SK-N-SH treated with all-trans-retinoic acid at 6 μM for 48 hours (cell line): ENCODE results near the gene NMT1.

Source experiments
- ATAC-seq: fragments of 200-7000 bp; cut with Tn5 transposase; 3 replicates; pipeline ENCODE4 v1.9.1; 2020; ENCODE audit warnings: mild to moderate bottlenecking, moderate library complexity
- ARNTL ChIP-seq: fragments of 450-650 bp; formaldehyde crosslinking; IDR thresholded peaks from 2 replicates; pipeline ENCODE4 v1.5.0; 2020; ENCODE audit warnings: low read depth, mild to moderate bottlenecking, moderate library complexity, borderline replicate concordance
- BACH2 ChIP-seq: fragments of 250-450 bp; sonication (Bioruptor Pico); IDR thresholded peaks from 2 replicates; pipeline ENCODE4 v1.9.0; 2021; ENCODE audit warnings: mild to moderate bottlenecking, borderline replicate concordance
- CSDC2 ChIP-seq: fragments of 250-450 bp; sonication (Bioruptor Pico); IDR thresholded peaks from 2 replicates; pipeline ENCODE4 v1.5.0; 2020; ENCODE audit warnings: mild to moderate bottlenecking, moderate library complexity
- ESRRG ChIP-seq: fragments of 250-450 bp; sonication (Bioruptor Pico); IDR thresholded peaks from 2 replicates; pipeline ENCODE4 v1.6.1; 2021; ENCODE audit warnings: mild to moderate bottlenecking
- GLIS3 ChIP-seq: fragments of 250-450 bp; sonication (Bioruptor Pico); IDR thresholded peaks from 2 replicates; pipeline ENCODE4 v1.5.0; 2020; ENCODE audit warnings: mild to moderate bottlenecking, moderate library complexity
- ISL1 ChIP-seq: fragments of 250-450 bp; sonication (Bioruptor Pico); IDR thresholded peaks from 2 replicates; pipeline ENCODE4 v2.1.2; 2022; ENCODE audit warnings: mild to moderate bottlenecking, moderate library complexity
- OSR1 ChIP-seq: fragments of 250-450 bp; sonication (Bioruptor Pico); IDR thresholded peaks from 2 replicates; pipeline ENCODE4 v1.8.0; 2022; ENCODE audit warnings: moderate library complexity, mild to moderate bottlenecking, inconsistent platforms
- PPARA ChIP-seq: fragments of 250-450 bp; sonication (Bioruptor Pico); IDR thresholded peaks from 2 replicates; pipeline ENCODE4 v1.5.0; 2020; ENCODE audit warnings: mild to moderate bottlenecking, borderline replicate concordance
- RARB ChIP-seq: fragments of 250-450 bp; sonication (Bioruptor Pico); IDR thresholded peaks from 2 replicates; pipeline ENCODE4 v1.8.0; 2021; ENCODE audit warnings: mild to moderate bottlenecking, moderate library complexity
- SNAI2 ChIP-seq: fragments of 250-450 bp; sonication (Bioruptor Pico); IDR thresholded peaks from 2 replicates; pipeline ENCODE4 v1.5.0; 2020; ENCODE audit warnings: mild to moderate bottlenecking, moderate library complexity
- TCF4 ChIP-seq: fragments of 250-450 bp; sonication (Bioruptor Pico); IDR thresholded peaks from 2 replicates; pipeline ENCODE4 v1.8.0; 2021; ENCODE audit warnings: mild to moderate bottlenecking, moderate library complexity, borderline replicate concordance
- TOX ChIP-seq: fragments of 250-450 bp; sonication (Bioruptor Pico); IDR thresholded peaks from 2 replicates; pipeline ENCODE4 v1.8.0; 2021; ENCODE audit warnings: mild to moderate bottlenecking, moderate library complexity, borderline replicate concordance
- ZC3H10 ChIP-seq: fragments of 250-450 bp; sonication (Bioruptor Pico); IDR thresholded peaks from 2 replicates; pipeline ENCODE4 v1.5.1; 2021; ENCODE audit warnings: mild to moderate bottlenecking, moderate library complexity
- ZFP3 ChIP-seq: fragments of 250-450 bp; sonication (Bioruptor Pico); IDR thresholded peaks from 2 replicates; pipeline ENCODE4 v1.5.0; 2020; ENCODE audit warnings: mild to moderate bottlenecking, moderate library complexity
- ZNF565 ChIP-seq: fragments of 450-650 bp; formaldehyde crosslinking; conservative IDR thresholded peaks from 2 replicates; pipeline ENCODE4 v1.5.0; 2020; ENCODE audit warnings: low read depth, mild to moderate bottlenecking, moderate library complexity
- ZNF70 ChIP-seq: fragments of 450-650 bp; formaldehyde crosslinking; IDR thresholded peaks from 2 replicates; pipeline ENCODE4 v1.5.0; 2020; ENCODE audit warnings: mild to moderate bottlenecking, moderate library complexity
- ZNF8 ChIP-seq: fragments of 450-650 bp; formaldehyde crosslinking; IDR thresholded peaks from 2 replicates; pipeline ENCODE4 v1.5.0; 2020; ENCODE audit warnings: mild to moderate bottlenecking, moderate library complexity
- TF ChIP-seq, protein P1 (sequence below): fragments of 250-450 bp; sonication (Bioruptor Pico); IDR thresholded peaks from 2 replicates; pipeline ENCODE4 v1.8.0; 2021; ENCODE audit warnings: low read depth, mild to moderate bottlenecking, moderate library complexity, borderline replicate concordance
- TF ChIP-seq, protein P2 (sequence below): fragments of 250-450 bp; sonication (Bioruptor Pico); IDR thresholded peaks from 2 replicates; pipeline ENCODE4 v1.8.0; 2020; ENCODE audit warnings: mild to moderate bottlenecking, moderate library complexity, borderline replicate concordance
- TF ChIP-seq, protein P3 (sequence below): fragments of 250-450 bp; sonication (Bioruptor Pico); IDR thresholded peaks from 2 replicates; pipeline ENCODE4 v1.5.1; 2020; ENCODE audit warnings: low read depth, mild to moderate bottlenecking, moderate library complexity
- TF ChIP-seq, protein P4 (sequence below): fragments of 250-450 bp; sonication (Bioruptor Pico); IDR thresholded peaks from 2 replicates; pipeline ENCODE4 v1.5.0; 2020; ENCODE audit warnings: mild to moderate bottlenecking, moderate library complexity
- TF ChIP-seq, protein P5 (sequence below): fragments of 250-450 bp; sonication (Bioruptor Pico); IDR thresholded peaks from 2 replicates; pipeline ENCODE4 v1.5.1; 2021; ENCODE audit warnings: mild to moderate bottlenecking, moderate library complexity

NMT1 gene

DNA sequence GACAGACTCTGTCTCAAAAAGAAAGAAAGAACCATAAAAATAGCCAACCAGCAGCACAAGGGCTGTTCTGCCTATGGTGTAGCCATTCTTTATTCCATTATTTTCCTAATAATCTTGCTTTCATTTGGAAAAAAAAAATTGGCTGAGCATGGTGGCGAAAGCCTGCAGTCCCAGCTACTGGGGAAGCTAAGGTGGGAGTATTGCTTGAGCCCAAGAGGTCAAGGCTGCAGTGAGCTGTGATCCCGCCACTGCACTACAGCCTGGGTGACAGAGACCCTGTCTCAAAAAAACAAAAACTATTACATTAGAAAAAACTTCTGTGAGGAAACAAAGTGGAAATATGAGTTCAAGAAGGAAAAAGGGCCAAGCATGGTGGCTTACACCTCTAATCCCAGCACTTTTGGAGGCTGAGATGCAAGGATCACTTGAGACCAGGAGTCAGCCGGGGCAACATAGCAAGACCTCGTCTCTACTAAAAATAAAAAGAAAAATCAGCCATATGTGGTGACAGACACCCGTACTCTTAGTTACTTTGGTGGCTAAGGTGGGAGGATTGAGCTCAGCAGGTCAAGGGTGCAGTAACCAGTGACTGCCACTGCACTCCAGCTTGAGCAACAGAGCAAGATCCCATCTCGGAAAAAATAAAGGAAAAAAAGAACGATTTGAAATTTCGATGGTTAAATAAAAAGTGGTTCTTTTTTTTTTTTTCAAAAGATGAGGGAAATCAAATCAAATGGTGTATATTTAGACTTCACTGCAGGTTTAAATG, 12.1 kb upstream of the NMT1 start:
- no peak for ATAC-seq
- TF ChIP-seq TCF4 (no peak), SNAI2 (no peak), BACH2 (CRISPR knock-in tag) (no peak), CSDC2 (CRISPR knock-in tag) (no peak), OSR1 (CRISPR knock-in tag) (no peak), ISL1 (CRISPR knock-in tag) (no peak), PPARA (no peak), ZFP3 (no peak), RARB (no peak), ESRRG (CRISPR knock-in tag) (no peak), ZNF8 (CRISPR knock-in tag) (no peak), ZC3H10 (CRISPR knock-in tag) (no peak), GLIS3 (CRISPR knock-in tag) (no peak), ZNF70 (CRISPR knock-in tag) (no peak)
- TF ChIP-seq, protein P1, sequence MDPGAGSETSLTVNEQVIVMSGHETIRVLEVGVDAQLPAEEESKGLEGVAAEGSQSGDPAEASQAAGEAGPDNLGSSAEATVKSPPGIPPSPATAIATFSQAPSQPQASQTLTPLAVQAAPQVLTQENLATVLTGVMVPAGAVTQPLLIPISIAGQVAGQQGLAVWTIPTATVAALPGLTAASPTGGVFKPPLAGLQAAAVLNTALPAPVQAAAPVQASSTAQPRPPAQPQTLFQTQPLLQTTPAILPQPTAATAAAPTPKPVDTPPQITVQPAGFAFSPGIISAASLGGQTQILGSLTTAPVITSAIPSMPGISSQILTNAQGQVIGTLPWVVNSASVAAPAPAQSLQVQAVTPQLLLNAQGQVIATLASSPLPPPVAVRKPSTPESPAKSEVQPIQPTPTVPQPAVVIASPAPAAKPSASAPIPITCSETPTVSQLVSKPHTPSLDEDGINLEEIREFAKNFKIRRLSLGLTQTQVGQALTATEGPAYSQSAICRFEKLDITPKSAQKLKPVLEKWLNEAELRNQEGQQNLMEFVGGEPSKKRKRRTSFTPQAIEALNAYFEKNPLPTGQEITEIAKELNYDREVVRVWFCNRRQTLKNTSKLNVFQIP (CRISPR knock-in tag) = no peak
- TF ChIP-seq, protein P2, sequence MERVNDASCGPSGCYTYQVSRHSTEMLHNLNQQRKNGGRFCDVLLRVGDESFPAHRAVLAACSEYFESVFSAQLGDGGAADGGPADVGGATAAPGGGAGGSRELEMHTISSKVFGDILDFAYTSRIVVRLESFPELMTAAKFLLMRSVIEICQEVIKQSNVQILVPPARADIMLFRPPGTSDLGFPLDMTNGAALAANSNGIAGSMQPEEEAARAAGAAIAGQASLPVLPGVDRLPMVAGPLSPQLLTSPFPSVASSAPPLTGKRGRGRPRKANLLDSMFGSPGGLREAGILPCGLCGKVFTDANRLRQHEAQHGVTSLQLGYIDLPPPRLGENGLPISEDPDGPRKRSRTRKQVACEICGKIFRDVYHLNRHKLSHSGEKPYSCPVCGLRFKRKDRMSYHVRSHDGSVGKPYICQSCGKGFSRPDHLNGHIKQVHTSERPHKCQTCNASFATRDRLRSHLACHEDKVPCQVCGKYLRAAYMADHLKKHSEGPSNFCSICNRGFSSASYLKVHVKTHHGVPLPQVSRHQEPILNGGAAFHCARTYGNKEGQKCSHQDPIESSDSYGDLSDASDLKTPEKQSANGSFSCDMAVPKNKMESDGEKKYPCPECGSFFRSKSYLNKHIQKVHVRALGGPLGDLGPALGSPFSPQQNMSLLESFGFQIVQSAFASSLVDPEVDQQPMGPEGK (CRISPR knock-in tag) = no peak
- TF ChIP-seq, protein P3, sequence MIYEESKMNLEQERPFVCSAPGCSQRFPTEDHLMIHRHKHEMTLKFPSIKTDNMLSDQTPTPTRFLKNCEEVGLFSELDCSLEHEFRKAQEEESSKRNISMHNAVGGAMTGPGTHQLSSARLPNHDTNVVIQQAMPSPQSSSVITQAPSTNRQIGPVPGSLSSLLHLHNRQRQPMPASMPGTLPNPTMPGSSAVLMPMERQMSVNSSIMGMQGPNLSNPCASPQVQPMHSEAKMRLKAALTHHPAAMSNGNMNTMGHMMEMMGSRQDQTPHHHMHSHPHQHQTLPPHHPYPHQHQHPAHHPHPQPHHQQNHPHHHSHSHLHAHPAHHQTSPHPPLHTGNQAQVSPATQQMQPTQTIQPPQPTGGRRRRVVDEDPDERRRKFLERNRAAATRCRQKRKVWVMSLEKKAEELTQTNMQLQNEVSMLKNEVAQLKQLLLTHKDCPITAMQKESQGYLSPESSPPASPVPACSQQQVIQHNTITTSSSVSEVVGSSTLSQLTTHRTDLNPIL (CRISPR knock-in tag) = no peak
- TF ChIP-seq, all 23 proteins: peak for 0

DNA sequence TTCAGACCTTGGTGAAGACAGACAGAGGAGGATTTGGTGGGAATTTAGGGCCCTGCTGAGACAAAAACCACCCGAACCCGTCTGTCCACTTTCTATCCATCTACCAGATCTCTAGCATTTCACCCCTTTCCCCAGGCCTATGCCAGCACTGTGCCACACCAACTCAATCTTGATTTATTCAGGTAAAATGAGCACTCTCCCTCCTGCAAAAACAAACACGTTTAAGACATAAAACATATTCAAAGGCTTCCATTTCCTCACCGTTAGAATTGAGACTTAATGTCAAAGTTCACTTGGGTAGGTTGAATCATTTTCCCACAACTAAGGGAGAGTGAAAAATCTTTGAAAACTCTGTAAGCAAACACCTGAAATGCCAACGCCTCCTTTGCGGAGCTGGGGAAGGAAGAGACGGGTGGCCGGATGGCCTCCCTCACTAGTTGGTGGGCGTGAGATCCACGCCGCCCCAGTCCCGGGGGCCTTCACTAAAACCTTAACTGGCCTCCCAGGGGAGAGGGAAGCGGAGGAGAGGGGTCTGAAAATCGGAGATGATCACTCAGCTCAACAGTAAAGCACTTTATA, 10.5 kb upstream of the NMT1 start:
- peak; percentile 25 for ATAC-seq

More for the DNA sequence above, 10.5 kb upstream of the NMT1 start:
- TF ChIP-seq BACH2 (CRISPR knock-in tag) (no peak), OSR1 (CRISPR knock-in tag) (no peak), ISL1 (CRISPR knock-in tag) (no peak), TOX (CRISPR knock-in tag) (no peak), RARB (no peak), ARNTL (CRISPR knock-in tag) (no peak), PPARA (no peak), ZNF8 (CRISPR knock-in tag) (no peak), ZNF70 (CRISPR knock-in tag) (no peak), CSDC2 (CRISPR knock-in tag) (no peak), ESRRG (CRISPR knock-in tag) (no peak), ZNF565 (CRISPR knock-in tag) (no peak)
- TF ChIP-seq, protein P4, sequence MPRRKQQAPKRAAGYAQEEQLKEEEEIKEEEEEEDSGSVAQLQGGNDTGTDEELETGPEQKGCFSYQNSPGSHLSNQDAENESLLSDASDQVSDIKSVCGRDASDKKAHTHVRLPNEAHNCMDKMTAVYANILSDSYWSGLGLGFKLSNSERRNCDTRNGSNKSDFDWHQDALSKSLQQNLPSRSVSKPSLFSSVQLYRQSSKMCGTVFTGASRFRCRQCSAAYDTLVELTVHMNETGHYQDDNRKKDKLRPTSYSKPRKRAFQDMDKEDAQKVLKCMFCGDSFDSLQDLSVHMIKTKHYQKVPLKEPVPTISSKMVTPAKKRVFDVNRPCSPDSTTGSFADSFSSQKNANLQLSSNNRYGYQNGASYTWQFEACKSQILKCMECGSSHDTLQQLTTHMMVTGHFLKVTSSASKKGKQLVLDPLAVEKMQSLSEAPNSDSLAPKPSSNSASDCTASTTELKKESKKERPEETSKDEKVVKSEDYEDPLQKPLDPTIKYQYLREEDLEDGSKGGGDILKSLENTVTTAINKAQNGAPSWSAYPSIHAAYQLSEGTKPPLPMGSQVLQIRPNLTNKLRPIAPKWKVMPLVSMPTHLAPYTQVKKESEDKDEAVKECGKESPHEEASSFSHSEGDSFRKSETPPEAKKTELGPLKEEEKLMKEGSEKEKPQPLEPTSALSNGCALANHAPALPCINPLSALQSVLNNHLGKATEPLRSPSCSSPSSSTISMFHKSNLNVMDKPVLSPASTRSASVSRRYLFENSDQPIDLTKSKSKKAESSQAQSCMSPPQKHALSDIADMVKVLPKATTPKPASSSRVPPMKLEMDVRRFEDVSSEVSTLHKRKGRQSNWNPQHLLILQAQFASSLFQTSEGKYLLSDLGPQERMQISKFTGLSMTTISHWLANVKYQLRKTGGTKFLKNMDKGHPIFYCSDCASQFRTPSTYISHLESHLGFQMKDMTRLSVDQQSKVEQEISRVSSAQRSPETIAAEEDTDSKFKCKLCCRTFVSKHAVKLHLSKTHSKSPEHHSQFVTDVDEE (CRISPR knock-in tag) = no peak
- TF ChIP-seq, protein P2 (CRISPR knock-in tag) = no peak
- TF ChIP-seq, protein P5, sequence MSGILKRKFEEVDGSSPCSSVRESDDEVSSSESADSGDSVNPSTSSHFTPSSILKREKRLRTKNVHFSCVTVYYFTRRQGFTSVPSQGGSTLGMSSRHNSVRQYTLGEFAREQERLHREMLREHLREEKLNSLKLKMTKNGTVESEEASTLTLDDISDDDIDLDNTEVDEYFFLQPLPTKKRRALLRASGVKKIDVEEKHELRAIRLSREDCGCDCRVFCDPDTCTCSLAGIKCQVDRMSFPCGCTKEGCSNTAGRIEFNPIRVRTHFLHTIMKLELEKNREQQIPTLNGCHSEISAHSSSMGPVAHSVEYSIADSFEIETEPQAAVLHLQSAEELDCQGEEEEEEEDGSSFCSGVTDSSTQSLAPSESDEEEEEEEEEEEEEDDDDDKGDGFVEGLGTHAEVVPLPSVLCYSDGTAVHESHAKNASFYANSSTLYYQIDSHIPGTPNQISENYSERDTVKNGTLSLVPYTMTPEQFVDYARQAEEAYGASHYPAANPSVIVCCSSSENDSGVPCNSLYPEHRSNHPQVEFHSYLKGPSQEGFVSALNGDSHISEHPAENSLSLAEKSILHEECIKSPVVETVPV (CRISPR knock-in tag) = no peak
- TF ChIP-seq, protein P1 (CRISPR knock-in tag) = no peak
